Measurements from ENCODE around the gene F2RL1.
"Not testable (repeated sequence)": the region's sequence is repeated elsewhere in the genome, so short reads cannot be mapped to it uniquely, and the experiment has no call there.

- TF ChIP-seq ZNF672 (CRISPR knock-in tag; IDR thresholded peaks at IDR 0.05); CBX1 (IDR thresholded peaks at IDR 0.05; ENCODE audit: low read depth); ONECUT2 (CRISPR knock-in tag; IDR thresholded peaks at IDR 0.05); EEA1 (CRISPR knock-in tag; IDR thresholded peaks at IDR 0.05; ENCODE audit: borderline replicate concordance); POLR2A (IDR thresholded peaks at IDR 0.05; ENCODE audit: insufficient read depth in 1 of 2, low read depth in 2 of 2, low read length in 2 of 2); FOXK2 (IDR thresholded peaks at IDR 0.05); PREB (CRISPR knock-in tag; IDR thresholded peaks at IDR 0.05); ASH2L (IDR thresholded peaks at IDR 0.05; ENCODE audit: insufficient read length, low read depth, low read length): not testable (repeated sequence)
- TF ChIP-seq, protein P1, sequence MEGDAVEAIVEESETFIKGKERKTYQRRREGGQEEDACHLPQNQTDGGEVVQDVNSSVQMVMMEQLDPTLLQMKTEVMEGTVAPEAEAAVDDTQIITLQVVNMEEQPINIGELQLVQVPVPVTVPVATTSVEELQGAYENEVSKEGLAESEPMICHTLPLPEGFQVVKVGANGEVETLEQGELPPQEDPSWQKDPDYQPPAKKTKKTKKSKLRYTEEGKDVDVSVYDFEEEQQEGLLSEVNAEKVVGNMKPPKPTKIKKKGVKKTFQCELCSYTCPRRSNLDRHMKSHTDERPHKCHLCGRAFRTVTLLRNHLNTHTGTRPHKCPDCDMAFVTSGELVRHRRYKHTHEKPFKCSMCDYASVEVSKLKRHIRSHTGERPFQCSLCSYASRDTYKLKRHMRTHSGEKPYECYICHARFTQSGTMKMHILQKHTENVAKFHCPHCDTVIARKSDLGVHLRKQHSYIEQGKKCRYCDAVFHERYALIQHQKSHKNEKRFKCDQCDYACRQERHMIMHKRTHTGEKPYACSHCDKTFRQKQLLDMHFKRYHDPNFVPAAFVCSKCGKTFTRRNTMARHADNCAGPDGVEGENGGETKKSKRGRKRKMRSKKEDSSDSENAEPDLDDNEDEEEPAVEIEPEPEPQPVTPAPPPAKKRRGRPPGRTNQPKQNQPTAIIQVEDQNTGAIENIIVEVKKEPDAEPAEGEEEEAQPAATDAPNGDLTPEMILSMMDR (CRISPR knock-in tag; IDR thresholded peaks at IDR 0.05), result not testable (repeated sequence)
Measured at GRCh38 chr5:76812209-76812608, 6.6 kb upstream of the F2RL1 start.

All from HepG2 (cell line).